GM19240 (cell line): Measurements from ENCODE around the gene RBMXL3.

Source experiments
- DNase-seq: peaks from one replicate; pipeline ENCODE4 v3.0.0; 2011; ENCODE audit warnings: low spot score; ENCODE audit not compliant: insufficient read length

The RBMXL3 gene

DNA sequence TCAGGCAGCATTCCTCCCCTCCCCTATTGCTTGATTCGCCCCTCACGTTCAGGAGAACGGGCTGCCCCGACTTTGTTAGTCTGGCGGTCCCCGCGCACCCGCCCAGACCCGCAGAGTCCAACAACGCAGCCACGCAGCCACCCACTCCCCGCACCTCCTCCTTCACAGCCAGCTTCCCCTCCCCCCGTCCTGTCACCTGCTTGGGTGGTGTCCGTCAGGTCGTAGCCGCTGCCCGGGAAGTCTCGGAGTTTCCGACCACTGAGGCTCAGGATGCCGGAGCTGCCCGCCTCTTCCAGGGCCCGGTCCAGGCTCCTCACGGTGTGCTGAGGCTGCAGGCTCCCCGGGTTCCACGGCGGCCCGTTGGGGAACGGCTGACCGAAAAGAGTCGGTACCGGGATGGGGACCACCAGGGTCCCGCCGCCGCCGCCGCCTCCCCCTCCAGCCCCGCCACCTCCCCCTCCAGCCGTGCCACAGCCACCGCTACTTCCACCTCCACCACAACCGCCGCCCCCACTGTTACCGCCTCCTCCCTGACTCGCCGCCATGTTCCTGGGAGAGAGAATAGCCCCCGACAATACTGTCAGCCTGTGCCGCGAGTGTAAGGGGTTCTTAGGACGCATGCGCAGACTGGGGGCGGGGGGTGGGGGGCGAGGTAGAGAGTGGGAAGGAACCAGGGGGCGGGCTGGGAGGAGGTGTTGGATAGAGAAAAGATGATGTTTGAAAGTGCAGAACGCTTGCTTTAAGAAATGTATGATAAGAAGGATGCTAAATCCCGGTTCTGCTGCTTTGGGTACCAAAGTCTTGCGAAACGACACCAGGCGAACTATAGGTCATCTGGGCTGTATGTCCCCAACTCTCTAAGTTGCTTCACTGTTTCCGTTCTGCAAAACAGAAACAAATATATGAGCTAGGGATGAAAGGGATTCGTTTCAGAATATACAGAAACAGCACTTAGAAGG lies 44.6 kb downstream of the RBMXL3 start, which contains the start of gene LRCH2:
Gene LRCH2 (minus strand): TSS at position 600 of the 959 bp plus-strand sequence. CDS start 55 bp downstream, at position 545.
- DNase-seq = no peak

- no peak for DNase-seq
Measured at GRCh38 chrX:115234461-115234860, 45.3 kb downstream of the RBMXL3 start.

GRCh38 chrX:115236560-115236959 lies 47.4 kb downstream of the RBMXL3 start:
- DNase-seq = no peak

- no peak for DNase-seq
Measured at GRCh38 chrX:115237056-115237455, 47.8 kb downstream of the RBMXL3 start.
